OCI-M2 (cell line): Measurements from ENCODE around the gene ZNF845.
"Not testable (repeated sequence)": the region's sequence is repeated elsewhere in the genome, so short reads cannot be mapped to it uniquely, and the experiment has no call there.

Experiments
- DNase-seq: peaks from one replicate; lab custom pipeline; 2025; ENCODE audit not compliant: unreplicated experiment; lab: John Stamatoyannopoulos, UW

Gene ZNF845

GRCh38 chr19:53374743-53375142, 41.2 kb downstream of the ZNF845 start:
- no peak for DNase-seq

- no peak for DNase-seq
Measured at GRCh38 chr19:53381376-53381775, 47.8 kb downstream of the ZNF845 start.

DNA sequence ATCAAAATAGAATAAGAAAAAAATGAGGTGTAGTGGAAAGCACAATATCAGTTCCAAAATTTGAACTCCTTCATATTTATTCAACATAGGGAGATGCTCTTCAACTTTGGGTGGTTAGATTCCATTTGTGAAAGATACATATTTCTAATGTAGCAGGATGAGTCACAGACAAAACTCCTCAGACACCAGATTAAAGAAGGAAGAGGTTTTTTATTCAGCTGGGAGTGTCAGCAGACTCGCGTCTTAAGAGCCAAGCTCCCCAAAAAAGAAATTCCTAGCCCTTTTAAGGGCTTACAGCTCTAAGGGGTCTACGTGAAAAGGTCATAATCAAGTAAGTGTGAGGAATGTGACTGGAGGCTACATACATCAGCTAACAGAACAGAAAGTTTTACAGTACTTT, 54.6 kb downstream of the ZNF845 start:
- DNase-seq = no peak

GRCh38 chr19:53388904-53389303, 55.4 kb downstream of the ZNF845 start:
- DNase-seq = no peak

GRCh38 chr19:53389571-53389970, 56.0 kb downstream of the ZNF845 start:
- no peak for DNase-seq

GRCh38 chr19:53389978-53390377, 56.4 kb downstream of the ZNF845 start:
- DNase-seq = no peak

DNA sequence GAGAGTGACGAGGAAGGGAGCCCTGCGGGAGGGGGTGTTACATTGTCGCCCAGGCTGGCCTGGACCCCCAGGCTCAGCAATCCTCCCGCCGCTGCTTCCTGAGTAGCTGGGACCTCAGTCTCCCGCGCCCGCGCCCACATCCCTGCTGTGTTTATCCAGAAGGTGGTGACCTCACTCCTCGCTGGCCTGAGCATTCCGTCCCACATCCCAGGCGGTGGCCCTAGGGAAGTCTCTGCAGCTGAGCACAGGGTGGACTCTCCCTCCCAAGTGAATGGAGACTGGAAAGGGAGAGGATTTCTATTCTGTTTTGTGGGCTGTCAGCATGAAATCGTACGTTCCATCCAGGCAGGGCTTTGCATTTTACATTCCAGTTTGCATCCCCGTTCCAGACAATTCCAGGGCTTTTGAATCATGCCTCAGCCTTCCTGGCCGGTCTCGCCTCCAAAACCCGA, 61.0 kb downstream of the ZNF845 start:
- no peak for DNase-seq

- DNase-seq = peak; percentile 28
Measured at GRCh38 chr19:53394974-53395839, 61.7 kb downstream of the ZNF845 start, which contains the start of gene ZNF765. Gene ZNF765, plus strand, starts transcription at chr19:53395149. Its CDS starts 2,867 bp downstream, at chr19:53398016.

DNA sequence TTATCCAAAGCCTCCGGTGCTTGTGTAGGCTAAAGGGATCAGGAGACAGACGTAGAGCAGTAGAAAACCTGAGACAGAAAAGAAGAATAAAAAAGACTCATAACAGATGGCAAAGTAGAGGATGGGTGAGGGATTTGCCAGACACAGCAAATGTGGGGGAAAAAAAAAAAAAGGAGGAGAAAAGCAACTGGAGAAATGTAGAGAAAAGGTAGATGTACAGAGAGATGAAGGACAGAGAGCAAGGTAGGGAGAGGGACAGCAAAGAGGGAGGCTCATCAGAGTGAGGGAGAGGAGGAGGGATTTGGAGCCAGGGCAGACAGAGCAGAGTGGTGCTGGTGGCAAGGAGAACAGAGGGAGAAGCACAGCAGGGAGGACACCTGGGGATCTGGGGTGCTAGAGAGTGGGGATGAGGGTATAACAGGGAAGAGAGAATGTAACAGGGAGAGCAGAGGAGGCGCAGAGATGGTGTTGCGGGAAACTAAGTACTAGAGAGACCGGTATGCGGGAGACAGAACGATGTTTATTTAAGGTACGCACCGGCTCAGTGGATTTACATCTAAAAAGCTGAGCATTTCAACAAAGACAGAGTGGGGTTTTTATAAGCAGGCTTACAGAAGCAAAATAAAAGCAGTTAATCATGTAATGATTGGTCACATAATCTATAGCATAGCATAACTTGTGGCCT, 62.4 kb downstream of the ZNF845 start:
- DNase-seq = not testable (repeated sequence)

- DNase-seq = no peak
Measured at GRCh38 chr19:53396525-53396868, 62.9 kb downstream of the ZNF845 start.

DNA sequence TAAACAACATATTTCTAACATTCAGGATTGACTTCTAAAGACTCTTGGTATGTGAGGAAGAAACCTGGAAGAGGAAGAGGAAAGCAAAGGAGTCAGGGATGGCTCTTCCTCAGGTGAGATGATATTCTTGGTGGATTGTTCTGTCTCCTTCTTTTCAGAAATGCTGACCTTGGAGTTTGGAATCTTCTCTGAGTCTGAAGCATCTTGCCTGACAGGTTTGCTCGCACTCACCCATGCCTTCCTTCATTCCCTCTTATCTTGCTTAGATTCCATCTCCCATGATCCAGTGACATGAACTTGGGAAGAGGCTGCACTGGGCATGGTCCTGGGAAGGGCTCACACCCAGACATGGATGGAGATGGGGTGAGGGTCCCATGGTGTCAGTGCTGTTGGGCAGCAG, 64.4 kb downstream of the ZNF845 start:
- not testable (repeated sequence) for DNase-seq
